Measurements from ENCODE around the gene SIRT3.
A peak's percentile ranks its signal among the peaks of the same experiment; 100 is the strongest.

- TF ChIP-seq, protein P1, sequence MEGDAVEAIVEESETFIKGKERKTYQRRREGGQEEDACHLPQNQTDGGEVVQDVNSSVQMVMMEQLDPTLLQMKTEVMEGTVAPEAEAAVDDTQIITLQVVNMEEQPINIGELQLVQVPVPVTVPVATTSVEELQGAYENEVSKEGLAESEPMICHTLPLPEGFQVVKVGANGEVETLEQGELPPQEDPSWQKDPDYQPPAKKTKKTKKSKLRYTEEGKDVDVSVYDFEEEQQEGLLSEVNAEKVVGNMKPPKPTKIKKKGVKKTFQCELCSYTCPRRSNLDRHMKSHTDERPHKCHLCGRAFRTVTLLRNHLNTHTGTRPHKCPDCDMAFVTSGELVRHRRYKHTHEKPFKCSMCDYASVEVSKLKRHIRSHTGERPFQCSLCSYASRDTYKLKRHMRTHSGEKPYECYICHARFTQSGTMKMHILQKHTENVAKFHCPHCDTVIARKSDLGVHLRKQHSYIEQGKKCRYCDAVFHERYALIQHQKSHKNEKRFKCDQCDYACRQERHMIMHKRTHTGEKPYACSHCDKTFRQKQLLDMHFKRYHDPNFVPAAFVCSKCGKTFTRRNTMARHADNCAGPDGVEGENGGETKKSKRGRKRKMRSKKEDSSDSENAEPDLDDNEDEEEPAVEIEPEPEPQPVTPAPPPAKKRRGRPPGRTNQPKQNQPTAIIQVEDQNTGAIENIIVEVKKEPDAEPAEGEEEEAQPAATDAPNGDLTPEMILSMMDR (IDR thresholded peaks at IDR 0.05), result peak in 3 of 5 experiments; percentile 8 to 50 (median 40)
- TF ChIP-seq POLR2AphosphoS5 (IDR thresholded peaks at IDR 0.05), result peak; percentile 25 to 72 (median 47)
- peak; percentile 76 for TF ChIP-seq EP300 (IDR thresholded peaks at IDR 0.05; ENCODE audit: low read depth)
- peak; percentile 46 for TF ChIP-seq POLR2A (IDR thresholded peaks at IDR 0.05)
Observed at GRCh38 chr11:269146-269890, 33.2 kb upstream of the SIRT3 start.

Measured in transverse colon (tissue), 4 donors.